HG03025 (cell line): ENCODE results near the gene MKNK2.
"Not testable (repeated sequence)": the region's sequence is repeated elsewhere in the genome, so short reads cannot be mapped to it uniquely, and the experiment has no call there.

Experiments
- ATAC-seq: cut with Tn5 transposase; IDR thresholded peaks from one replicate; pipeline ENCODE4 v1.9.1; 2021; ENCODE audit warnings: mild to moderate bottlenecking, moderate library complexity; ENCODE audit not compliant: unreplicated experiment, low FRiP score

Gene MKNK2

GRCh38 chr19:1998712-1999708 is 52.0 kb downstream of the MKNK2 start:
- no peak for ATAC-seq

GRCh38 chr19:1997353-1998233 is 53.5 kb downstream of the MKNK2 start:
- no peak for ATAC-seq

DNA sequence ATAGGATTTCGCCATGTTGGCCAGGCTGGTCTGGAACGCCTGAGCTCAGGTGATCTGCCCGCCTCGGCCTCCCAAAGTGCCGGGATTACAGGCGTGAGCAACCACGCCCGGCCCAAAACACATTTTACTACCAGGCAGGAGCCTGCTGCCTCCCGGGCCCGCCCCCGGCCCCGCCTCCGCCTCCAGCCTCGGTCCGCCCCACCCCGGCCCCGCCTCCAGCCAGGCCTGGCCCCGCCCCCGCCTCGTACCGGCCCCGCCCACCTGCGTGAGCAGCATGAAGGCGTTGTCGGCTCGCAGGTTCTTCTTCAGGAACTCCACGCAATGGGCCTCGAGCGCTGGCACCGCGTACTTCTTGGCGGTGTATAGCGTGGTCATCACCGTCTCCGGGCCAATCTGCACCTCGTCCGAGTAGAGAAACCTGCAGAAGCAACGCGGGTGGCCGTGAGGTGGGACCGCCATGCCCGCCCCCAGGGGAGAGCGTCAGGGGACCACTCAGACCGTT is 58.2 kb downstream of the MKNK2 start:
- no peak for ATAC-seq

GRCh38 chr19:1991018-1991913 is 59.8 kb downstream of the MKNK2 start:
- no peak for ATAC-seq

- no peak for ATAC-seq
These were observed 60.6 kb downstream of the MKNK2 start for GRCh38 chr19:1990230-1991017.

- ATAC-seq: no peak
These were observed 61.4 kb downstream of the MKNK2 start for GRCh38 chr19:1989513-1990229.

DNA sequence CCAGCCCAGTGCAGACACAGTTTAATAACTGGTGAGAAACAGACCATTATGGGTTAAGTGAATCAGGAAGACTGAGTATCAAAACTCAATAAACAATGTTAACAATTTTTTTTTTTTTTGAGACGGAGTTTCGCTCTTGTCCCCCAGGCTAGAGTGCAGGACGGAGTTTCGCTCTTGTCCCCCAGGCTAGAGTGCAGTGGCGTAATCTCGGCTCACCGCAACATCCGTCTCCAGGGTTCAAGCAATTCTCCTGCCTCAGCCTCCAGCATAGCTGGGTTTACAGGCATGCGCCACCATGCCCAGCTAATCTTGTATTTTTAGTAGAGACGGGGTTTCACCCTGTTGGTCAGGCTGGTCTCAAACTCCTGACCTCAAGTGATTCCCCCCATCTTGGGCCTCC is 62.6 kb downstream of the MKNK2 start:
- not testable (repeated sequence) for ATAC-seq
